SK-N-SH treated with all-trans-retinoic acid at 6 μM for 48 hours (cell line): Measurements from ENCODE around the gene PTGS2.

Experiments
- ATAC-seq: fragments of 200-7000 bp; cut with Tn5 transposase; 3 replicates; pipeline ENCODE4 v1.9.1; 2020; ENCODE audit warnings: mild to moderate bottlenecking, moderate library complexity
- ARNTL ChIP-seq: fragments of 450-650 bp; formaldehyde crosslinking; IDR thresholded peaks from 2 replicates; pipeline ENCODE4 v1.5.0; 2020; ENCODE audit warnings: low read depth, mild to moderate bottlenecking, moderate library complexity, borderline replicate concordance
- BACH2 ChIP-seq: fragments of 250-450 bp; sonication (Bioruptor Pico); IDR thresholded peaks from 2 replicates; pipeline ENCODE4 v1.9.0; 2021; ENCODE audit warnings: mild to moderate bottlenecking, borderline replicate concordance
- CREB5 ChIP-seq: fragments of 250-450 bp; sonication (Bioruptor Pico); IDR thresholded peaks from 2 replicates; pipeline ENCODE4 v1.5.1; 2020; ENCODE audit warnings: low read depth, mild to moderate bottlenecking, moderate library complexity
- CSRNP3 ChIP-seq: fragments of 250-450 bp; sonication (Bioruptor Pico); IDR thresholded peaks from 2 replicates; pipeline ENCODE4 v1.5.1; 2021; ENCODE audit warnings: mild to moderate bottlenecking, moderate library complexity
- ESRRG ChIP-seq: fragments of 250-450 bp; sonication (Bioruptor Pico); IDR thresholded peaks from 2 replicates; pipeline ENCODE4 v1.6.1; 2021; ENCODE audit warnings: mild to moderate bottlenecking
- GLIS3 ChIP-seq: fragments of 250-450 bp; sonication (Bioruptor Pico); IDR thresholded peaks from 2 replicates; pipeline ENCODE4 v1.5.0; 2020; ENCODE audit warnings: mild to moderate bottlenecking, moderate library complexity
- ISL1 ChIP-seq: fragments of 250-450 bp; sonication (Bioruptor Pico); IDR thresholded peaks from 2 replicates; pipeline ENCODE4 v2.1.2; 2022; ENCODE audit warnings: mild to moderate bottlenecking, moderate library complexity
- OSR1 ChIP-seq: fragments of 250-450 bp; sonication (Bioruptor Pico); IDR thresholded peaks from 2 replicates; pipeline ENCODE4 v1.8.0; 2022; ENCODE audit warnings: moderate library complexity, mild to moderate bottlenecking, inconsistent platforms
- PATZ1 ChIP-seq: fragments of 250-450 bp; sonication (Bioruptor Pico); IDR thresholded peaks from 2 replicates; pipeline ENCODE4 v1.8.0; 2020; ENCODE audit warnings: mild to moderate bottlenecking, moderate library complexity, borderline replicate concordance
- POU6F1 ChIP-seq: fragments of 250-450 bp; sonication (Bioruptor Pico); IDR thresholded peaks from 2 replicates; pipeline ENCODE4 v1.8.0; 2021; ENCODE audit warnings: low read depth, mild to moderate bottlenecking, moderate library complexity, borderline replicate concordance
- RARB ChIP-seq: fragments of 250-450 bp; sonication (Bioruptor Pico); IDR thresholded peaks from 2 replicates; pipeline ENCODE4 v1.8.0; 2021; ENCODE audit warnings: mild to moderate bottlenecking, moderate library complexity
- SNAI2 ChIP-seq: fragments of 250-450 bp; sonication (Bioruptor Pico); IDR thresholded peaks from 2 replicates; pipeline ENCODE4 v1.5.0; 2020; ENCODE audit warnings: mild to moderate bottlenecking, moderate library complexity
- TCF4 ChIP-seq: fragments of 250-450 bp; sonication (Bioruptor Pico); IDR thresholded peaks from 2 replicates; pipeline ENCODE4 v1.8.0; 2021; ENCODE audit warnings: mild to moderate bottlenecking, moderate library complexity, borderline replicate concordance
- TOX ChIP-seq: fragments of 250-450 bp; sonication (Bioruptor Pico); IDR thresholded peaks from 2 replicates; pipeline ENCODE4 v1.8.0; 2021; ENCODE audit warnings: mild to moderate bottlenecking, moderate library complexity, borderline replicate concordance
- ZC3H10 ChIP-seq: fragments of 250-450 bp; sonication (Bioruptor Pico); IDR thresholded peaks from 2 replicates; pipeline ENCODE4 v1.5.1; 2021; ENCODE audit warnings: mild to moderate bottlenecking, moderate library complexity
- ZFP3 ChIP-seq: fragments of 250-450 bp; sonication (Bioruptor Pico); IDR thresholded peaks from 2 replicates; pipeline ENCODE4 v1.5.0; 2020; ENCODE audit warnings: mild to moderate bottlenecking, moderate library complexity
- ZFP30 ChIP-seq: fragments of 450-650 bp; formaldehyde crosslinking; IDR thresholded peaks from 2 replicates; pipeline ENCODE4 v1.5.0; 2022; ENCODE audit warnings: mild to moderate bottlenecking, moderate library complexity
- ZNF70 ChIP-seq: fragments of 450-650 bp; formaldehyde crosslinking; IDR thresholded peaks from 2 replicates; pipeline ENCODE4 v1.5.0; 2020; ENCODE audit warnings: mild to moderate bottlenecking, moderate library complexity
- ZNF8 ChIP-seq: fragments of 450-650 bp; formaldehyde crosslinking; IDR thresholded peaks from 2 replicates; pipeline ENCODE4 v1.5.0; 2020; ENCODE audit warnings: mild to moderate bottlenecking, moderate library complexity
- TF ChIP-seq, protein P1 (sequence below): fragments of 250-450 bp; sonication (Bioruptor Pico); IDR thresholded peaks from 2 replicates; pipeline ENCODE4 v1.5.0; 2020; ENCODE audit warnings: mild to moderate bottlenecking, moderate library complexity

The PTGS2 gene

GRCh38 chr1:186689907-186690306 lies 9.7 kb upstream of the PTGS2 start:
- TF ChIP-seq TOX (CRISPR knock-in tag), result no peak
- TF ChIP-seq GLIS3 (CRISPR knock-in tag), result no peak
- TF ChIP-seq OSR1, result no peak
- no peak for TF ChIP-seq ISL1
- TF ChIP-seq ZNF70 (CRISPR knock-in tag), result no peak
- peak; percentile 59 for ATAC-seq

DNA sequence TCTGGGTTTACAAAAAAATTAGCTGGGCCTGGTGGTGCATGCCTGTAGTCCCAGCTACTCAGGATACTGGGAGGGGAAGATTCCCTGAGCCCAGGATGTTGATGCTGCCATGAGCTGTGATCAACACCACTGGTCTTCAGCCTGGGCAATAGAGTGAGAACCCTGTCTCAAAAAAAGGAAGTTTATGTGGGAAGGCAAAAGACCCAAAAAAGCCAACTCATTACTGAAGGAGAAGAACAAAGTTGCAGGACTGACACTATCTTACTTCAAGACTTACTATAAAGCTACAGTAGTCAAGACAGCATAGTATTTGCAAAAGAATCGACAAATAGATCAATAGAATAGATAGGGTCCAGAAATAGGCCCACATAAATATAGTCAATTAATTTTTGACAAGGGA lies 9.2 kb upstream of the PTGS2 start:
- no peak for TF ChIP-seq CSRNP3 (CRISPR knock-in tag)
- TF ChIP-seq ZC3H10 (CRISPR knock-in tag), result no peak
- no peak for TF ChIP-seq TCF4
- TF ChIP-seq PATZ1, result no peak
- TF ChIP-seq RARB (CRISPR knock-in tag), result no peak
- no peak for TF ChIP-seq ZNF8
- no peak for TF ChIP-seq ISL1
- no peak for TF ChIP-seq GLIS3 (CRISPR knock-in tag)
- TF ChIP-seq ARNTL (CRISPR knock-in tag), result no peak
- TF ChIP-seq CREB5 (CRISPR knock-in tag), result no peak
- no peak for TF ChIP-seq SNAI2 (CRISPR knock-in tag)
- TF ChIP-seq OSR1, result no peak
- no peak for TF ChIP-seq BACH2 (CRISPR knock-in tag)
- TF ChIP-seq, protein P1, sequence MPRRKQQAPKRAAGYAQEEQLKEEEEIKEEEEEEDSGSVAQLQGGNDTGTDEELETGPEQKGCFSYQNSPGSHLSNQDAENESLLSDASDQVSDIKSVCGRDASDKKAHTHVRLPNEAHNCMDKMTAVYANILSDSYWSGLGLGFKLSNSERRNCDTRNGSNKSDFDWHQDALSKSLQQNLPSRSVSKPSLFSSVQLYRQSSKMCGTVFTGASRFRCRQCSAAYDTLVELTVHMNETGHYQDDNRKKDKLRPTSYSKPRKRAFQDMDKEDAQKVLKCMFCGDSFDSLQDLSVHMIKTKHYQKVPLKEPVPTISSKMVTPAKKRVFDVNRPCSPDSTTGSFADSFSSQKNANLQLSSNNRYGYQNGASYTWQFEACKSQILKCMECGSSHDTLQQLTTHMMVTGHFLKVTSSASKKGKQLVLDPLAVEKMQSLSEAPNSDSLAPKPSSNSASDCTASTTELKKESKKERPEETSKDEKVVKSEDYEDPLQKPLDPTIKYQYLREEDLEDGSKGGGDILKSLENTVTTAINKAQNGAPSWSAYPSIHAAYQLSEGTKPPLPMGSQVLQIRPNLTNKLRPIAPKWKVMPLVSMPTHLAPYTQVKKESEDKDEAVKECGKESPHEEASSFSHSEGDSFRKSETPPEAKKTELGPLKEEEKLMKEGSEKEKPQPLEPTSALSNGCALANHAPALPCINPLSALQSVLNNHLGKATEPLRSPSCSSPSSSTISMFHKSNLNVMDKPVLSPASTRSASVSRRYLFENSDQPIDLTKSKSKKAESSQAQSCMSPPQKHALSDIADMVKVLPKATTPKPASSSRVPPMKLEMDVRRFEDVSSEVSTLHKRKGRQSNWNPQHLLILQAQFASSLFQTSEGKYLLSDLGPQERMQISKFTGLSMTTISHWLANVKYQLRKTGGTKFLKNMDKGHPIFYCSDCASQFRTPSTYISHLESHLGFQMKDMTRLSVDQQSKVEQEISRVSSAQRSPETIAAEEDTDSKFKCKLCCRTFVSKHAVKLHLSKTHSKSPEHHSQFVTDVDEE (CRISPR knock-in tag), result no peak
- no peak for TF ChIP-seq POU6F1 (CRISPR knock-in tag)
- TF ChIP-seq ZFP3 (CRISPR knock-in tag), result no peak
- no peak for TF ChIP-seq ESRRG (CRISPR knock-in tag)
- TF ChIP-seq ZFP30, result no peak
- no peak for TF ChIP-seq ZNF70 (CRISPR knock-in tag)
- no peak for ATAC-seq

- ATAC-seq, result no peak
- TF ChIP-seq TCF4 (no peak), PATZ1 (no peak)
Observed at GRCh38 chr1:186683652-186684410, 3.6 kb upstream of the PTGS2 start.
